Measurements from ENCODE around the gene COMP.
"Not testable (repeated sequence)": the region's sequence is repeated elsewhere in the genome, so short reads cannot be mapped to it uniquely, and the experiment has no call there.

The COMP gene

GRCh38 chr19:18832306-18833140 is 41.4 kb upstream of the COMP start:
- H3K4me2 ChIP-seq = peak overlapping the region; percentile 98 to 100 (median 99)
- peak overlapping the region; percentile 91 to 98 (median 96) for H3K27ac ChIP-seq
- H3K9ac ChIP-seq = peak overlapping the region; percentile 92 to 99 (median 99)
- H3K4me1 ChIP-seq = peaks cover 39 to 44% (median 41%) of the 10 kb centered on the region in 10 experiments
- peak overlapping the region; percentile 87 to 100 (median 97) for H3K4me3 ChIP-seq
- H4K20me1 ChIP-seq = peaks cover 55 to 57% (median 57%) of the 10 kb centered on the region in 11 experiments
- H3K9me3 ChIP-seq (replicated peaks in 1 of 11) = peaks cover under 1 to 4% (median 4%) of the 10 kb centered on the region in 11 experiments; a peak in 20 of 22 replicates
- no peak for TF ChIP-seq Cebpa-rat (IDR thresholded peaks at IDR 0.05)
- peaks cover 22 to 41% (median 40%) of the 10 kb centered on the region in 11 experiments; a peak in 21 of 22 replicates for H3K36me3 ChIP-seq
- H3K27me3 ChIP-seq = no peaks in the 10 kb centered on the region

- H3K9me3 ChIP-seq (replicated peaks in 1 of 11) = peaks cover 8 to 12% (median 12%) of the 10 kb centered on the region in 11 experiments
- no peak for TF ChIP-seq Cebpa-rat (IDR thresholded peaks at IDR 0.05)
Observed at GRCh38 chr19:18831524-18832305, 40.6 kb upstream of the COMP start, which contains the start of gene UPF1. Gene UPF1, plus strand, starts transcription at chr19:18831959. Its CDS starts 251 bp downstream, at chr19:18832210.

GRCh38 chr19:18830488-18830887 is 39.4 kb upstream of the COMP start:
- H3K4me2 ChIP-seq = no peak overlapping the region
- H3K27me3 ChIP-seq = no peaks in the 10 kb centered on the region
- TF ChIP-seq Cebpa-rat (IDR thresholded peaks at IDR 0.05) = no peak
- H4K20me1 ChIP-seq = peaks cover 34 to 37% (median 37%) of the 10 kb centered on the region in 11 experiments
- H3K27ac ChIP-seq = no peak overlapping the region
- H3K9me3 ChIP-seq (replicated peaks in 1 of 11) = peaks cover 15 to 25% (median 19%) of the 10 kb centered on the region in 11 experiments
- peaks cover 12 to 21% (median 20%) of the 10 kb centered on the region in 11 experiments; a peak in 19 of 22 replicates for H3K36me3 ChIP-seq
- H3K9ac ChIP-seq = peak overlapping the region in 1 of 11 experiments; percentile 19; a peak in 1 of 22 replicates
- peaks cover 20 to 25% (median 22%) of the 10 kb centered on the region in 10 experiments for H3K4me1 ChIP-seq
- no peak overlapping the region for H3K4me3 ChIP-seq

More at GRCh38 chr19:18831524-18832305, 40.6 kb upstream of the COMP start, which contains the start of gene UPF1:
- H3K27me3 ChIP-seq = no peaks in the 10 kb centered on the region
- H3K4me1 ChIP-seq = peaks cover 32 to 37% (median 33%) of the 10 kb centered on the region in 10 experiments
- peaks cover 15 to 33% (median 32%) of the 10 kb centered on the region in 11 experiments; a peak in 20 of 22 replicates for H3K36me3 ChIP-seq
- H3K4me3 ChIP-seq = peak within 1 kb of the TSS; percentile 87 to 100 (median 97)
- peak within 1 kb of the TSS; percentile 92 to 99 (median 99) for H3K9ac ChIP-seq
- H4K20me1 ChIP-seq = peaks cover 46 to 49% (median 49%) of the 10 kb centered on the region in 11 experiments
- peak within 1 kb of the TSS; percentile 91 to 98 (median 96) for H3K27ac ChIP-seq
- H3K4me2 ChIP-seq = peak within 1 kb of the TSS; percentile 98 to 100 (median 99)

GRCh38 chr19:18828786-18829185 is 37.7 kb upstream of the COMP start:
- H3K4me3 ChIP-seq = no peak overlapping the region
- no peak overlapping the region for H3K4me2 ChIP-seq
- H3K27ac ChIP-seq = no peak overlapping the region
- no peaks in the 10 kb centered on the region for H3K27me3 ChIP-seq
- H3K9me3 ChIP-seq (replicated peaks in 1 of 11) = peaks cover 15 to 25% (median 20%) of the 10 kb centered on the region in 11 experiments
- TF ChIP-seq Cebpa-rat (IDR thresholded peaks at IDR 0.05) = no peak
- H4K20me1 ChIP-seq = peaks cover 17 to 20% (median 20%) of the 10 kb centered on the region in 11 experiments
- H3K36me3 ChIP-seq = peaks cover 0 to 4% (median 3%) of the 10 kb centered on the region in 11 experiments; a peak in 13 of 22 replicates
- H3K9ac ChIP-seq = no peak overlapping the region
- peaks cover 3 to 8% (median 5%) of the 10 kb centered on the region in 10 experiments for H3K4me1 ChIP-seq

GRCh38 chr19:18817574-18817973 is 26.5 kb upstream of the COMP start:
- Histone ChIP-seq H3K4me1 (peaks cover 0 to 9% (median 3%) of the 10 kb centered on the region in 10 experiments; a peak in 7 of 20 replicates), H3K36me3 (no peaks in the 10 kb centered on the region), H3K27ac (no peak overlapping the region), H3K4me3 (no peak overlapping the region), H3K27me3 (no peaks in the 10 kb centered on the region), H3K9me3 (replicated peaks in 1 of 11) (no peaks in the 10 kb centered on the region), H3K9ac (no peak overlapping the region), H4K20me1 (no peaks in the 10 kb centered on the region), H3K4me2 (no peak overlapping the region)
- TF ChIP-seq Cebpa-rat (IDR thresholded peaks at IDR 0.05) = peak in 2 of 11 experiments; percentile 8 to 60; a peak in 2 of 22 replicates

- not testable (repeated sequence) for H3K36me3 ChIP-seq; H3K27ac ChIP-seq; H4K20me1 ChIP-seq; H3K27me3 ChIP-seq; H3K4me3 ChIP-seq; H3K4me2 ChIP-seq; H3K9ac ChIP-seq; H3K4me1 ChIP-seq; H3K9me3 ChIP-seq (replicated peaks in 1 of 11)
Observed at GRCh38 chr19:18816645-18817044, 25.5 kb upstream of the COMP start.

GRCh38 chr19:18815673-18816072 is 24.6 kb upstream of the COMP start:
- Histone ChIP-seq H3K27ac (no peak overlapping the region), H3K4me1 (peaks cover 0 to 9% (median 3%) of the 10 kb centered on the region in 10 experiments; a peak in 8 of 20 replicates), H3K9ac (no peak overlapping the region), H4K20me1 (no peaks in the 10 kb centered on the region), H3K27me3 (no peaks in the 10 kb centered on the region), H3K4me2 (peak overlapping the region in 2 of 11 experiments; percentile 4 to 17; a peak in 1 of 22 replicates), H3K4me3 (no peak overlapping the region), H3K36me3 (no peaks in the 10 kb centered on the region), H3K9me3 (replicated peaks in 1 of 11) (no peaks in the 10 kb centered on the region)
- TF ChIP-seq Cebpa-rat (IDR thresholded peaks at IDR 0.05) = no peak

GRCh38 chr19:18814063-18814462 is 23.0 kb upstream of the COMP start:
- Histone ChIP-seq H3K4me1 (peaks cover 9 to 20% (median 14%) of the 10 kb centered on the region in 10 experiments), H3K4me2 (no peak overlapping the region), H3K27me3 (no peaks in the 10 kb centered on the region), H3K9me3 (replicated peaks in 1 of 11) (no peaks in the 10 kb centered on the region), H3K9ac (no peak overlapping the region), H3K27ac (no peak overlapping the region), H3K4me3 (no peak overlapping the region), H3K36me3 (no peaks in the 10 kb centered on the region), H4K20me1 (no peaks in the 10 kb centered on the region)
- no peak for TF ChIP-seq Cebpa-rat (IDR thresholded peaks at IDR 0.05)

- not testable (repeated sequence) for H3K27ac ChIP-seq; H3K9me3 ChIP-seq (replicated peaks in 1 of 11); H3K27me3 ChIP-seq; H3K4me2 ChIP-seq; H4K20me1 ChIP-seq; H3K9ac ChIP-seq; H3K4me3 ChIP-seq; H3K36me3 ChIP-seq
- TF ChIP-seq Cebpa-rat (IDR thresholded peaks at IDR 0.05) = peak in 2 of 11 experiments; percentile 6 to 10; a peak in 1 of 22 replicates
- peaks cover 8 to 32% (median 17%) of the 10 kb centered on the region in 10 experiments for H3K4me1 ChIP-seq
Observed at GRCh38 chr19:18811638-18812037, 20.5 kb upstream of the COMP start.
